Osteoblast (primary cell): Measurements from ENCODE around the gene IL15. TPM values are rescaled to one million over a fixed set of nuclear protein-coding genes. Genes with fewer than 3 reads are reported as not detected.

Experiments
- DNase-seq: peaks from one replicate; pipeline ENCODE4 v3.0.0; 2011; ENCODE audit warnings: low spot score, mixed read lengths; ENCODE audit not compliant: insufficient read length; ENCODE audit errors: missing footprints
- H2AFZ ChIP-seq: 2 replicates; pipeline ENCODE4 v1.6.0; 2011; ENCODE audit warnings: mild to moderate bottlenecking, low read length
- H3K27ac ChIP-seq: 2 replicates; pipeline ENCODE4 v1.5.1; 2011; ENCODE audit warnings: mild to moderate bottlenecking, low read depth, low read length, moderate library complexity
- H3K27me3 ChIP-seq: 2 replicates; pipeline ENCODE4 v1.6.0; 2012; ENCODE audit warnings: mild to moderate bottlenecking, control low read depth, inconsistent platforms, low read length, moderate library complexity; ENCODE audit not compliant: insufficient read depth
- H3K36me3 ChIP-seq: 2 replicates; pipeline ENCODE4 v1.5.1; 2011; ENCODE audit warnings: mild to moderate bottlenecking, low read length, control low read depth, moderate library complexity; ENCODE audit not compliant: insufficient read depth
- H3K4me1 ChIP-seq: 2 replicates; pipeline ENCODE4 v1.5.1; 2011; ENCODE audit warnings: mild to moderate bottlenecking, low read length, control low read depth, moderate library complexity; ENCODE audit not compliant: insufficient read depth
- H3K4me2 ChIP-seq: 2 replicates; pipeline ENCODE4 v1.6.0; 2011; ENCODE audit warnings: mild to moderate bottlenecking, low read length; ENCODE audit not compliant: insufficient read depth
- H3K4me3 ChIP-seq: fragments of 200-600 bp; sonication (generic); 3 replicates; pipeline ENCODE4 v1.5.1; 2012; ENCODE audit warnings: mild to moderate bottlenecking, low read length, inconsistent platforms; ENCODE audit not compliant: insufficient read depth
- H3K79me2 ChIP-seq: 2 replicates; pipeline ENCODE4 v1.6.0; 2012; ENCODE audit warnings: mild to moderate bottlenecking, low read length, control low read depth, inconsistent platforms; ENCODE audit not compliant: insufficient read depth
- H3K9me3 ChIP-seq: 2 replicates; pipeline ENCODE4 v1.5.1; 2011; ENCODE audit warnings: low read depth, low read length, control low read depth
- H4K20me1 ChIP-seq: 2 replicates; pipeline ENCODE4 v1.6.0; 2012; ENCODE audit warnings: mild to moderate bottlenecking, low read length, control low read depth; ENCODE audit not compliant: insufficient read depth
- CTCF ChIP-seq: IDR thresholded peaks from 2 replicates; pipeline ENCODE4 v1.5.1; 2011; ENCODE audit warnings: mild to moderate bottlenecking, low read depth, low read length, moderate library complexity; ENCODE audit errors: extremely low read depth
- total RNA-seq: library from RNA; depleted of rRNA; stranded (reverse); fragments of >200 nt; gene quantifications from 2 replicates; pipeline ENCODE4 v1.2.3, GENCODE V29; 2012

IL15 gene
- total RNA-seq, 1 donor, result 3.3 TPM

- Histone ChIP-seq H3K4me1 (peaks cover 6% of the 10 kb centered on the region), H4K20me1 (no peaks in the 10 kb centered on the region)
- TF ChIP-seq CTCF, result no peak
These were observed 83.2 kb downstream of the IL15 start for GRCh38 chr4:141719585-141719984.

GRCh38 chr4:141721174-141721573 lies 84.8 kb downstream of the IL15 start:
- DNase-seq, result no peak
- Histone ChIP-seq H4K20me1 (no peaks in the 10 kb centered on the region), H3K4me3 (no peak overlapping the region), H3K9me3 (no peaks in the 10 kb centered on the region), H3K4me1 (peaks cover 6% of the 10 kb centered on the region), H3K79me2 (no peaks in the 10 kb centered on the region), H3K36me3 (no peaks in the 10 kb centered on the region), H3K4me2 (no peak overlapping the region), H3K27me3 (no peaks in the 10 kb centered on the region), H2AFZ (no peak overlapping the region), H3K27ac (no peak overlapping the region)
- no peak for TF ChIP-seq CTCF

More at GRCh38 chr4:141719585-141719984, 83.2 kb downstream of the IL15 start:
- Histone ChIP-seq H3K4me2 (no peak overlapping the region), H2AFZ (no peak overlapping the region), H3K9me3 (no peaks in the 10 kb centered on the region), H3K27ac (no peak overlapping the region), H3K27me3 (no peaks in the 10 kb centered on the region), H3K4me3 (no peak overlapping the region), H3K79me2 (no peaks in the 10 kb centered on the region), H3K36me3 (no peaks in the 10 kb centered on the region)
- no peak for DNase-seq

GRCh38 chr4:141724646-141725045 lies 88.3 kb downstream of the IL15 start:
- H3K4me3 ChIP-seq, result no peak overlapping the region
- no peak for TF ChIP-seq CTCF
- H3K4me1 ChIP-seq, result peaks cover 6% of the 10 kb centered on the region
- H3K4me2 ChIP-seq, result no peak overlapping the region
- H3K9me3 ChIP-seq, result no peaks in the 10 kb centered on the region
- H3K36me3 ChIP-seq, result no peaks in the 10 kb centered on the region
- no peaks in the 10 kb centered on the region for H4K20me1 ChIP-seq
- no peaks in the 10 kb centered on the region for H3K79me2 ChIP-seq
- H3K27me3 ChIP-seq, result no peaks in the 10 kb centered on the region
- H2AFZ ChIP-seq, result no peak overlapping the region
- no peak for DNase-seq
- no peak overlapping the region for H3K27ac ChIP-seq

- no peaks in the 10 kb centered on the region for H4K20me1 ChIP-seq
- H3K36me3 ChIP-seq, result no peaks in the 10 kb centered on the region
- no peak overlapping the region for H3K4me3 ChIP-seq
- no peak overlapping the region for H3K4me2 ChIP-seq
- TF ChIP-seq CTCF, result no peak
- no peak overlapping the region for H3K27ac ChIP-seq
- H3K27me3 ChIP-seq, result no peaks in the 10 kb centered on the region
- no peaks in the 10 kb centered on the region for H3K79me2 ChIP-seq
- no peak overlapping the region for H2AFZ ChIP-seq
- no peaks in the 10 kb centered on the region for H3K9me3 ChIP-seq
- no peak for DNase-seq
- H3K4me1 ChIP-seq, result peaks cover 5% of the 10 kb centered on the region
These were observed 91.0 kb downstream of the IL15 start for GRCh38 chr4:141727420-141727819.
